ENCODE results near the gene SALL1.

DNA sequence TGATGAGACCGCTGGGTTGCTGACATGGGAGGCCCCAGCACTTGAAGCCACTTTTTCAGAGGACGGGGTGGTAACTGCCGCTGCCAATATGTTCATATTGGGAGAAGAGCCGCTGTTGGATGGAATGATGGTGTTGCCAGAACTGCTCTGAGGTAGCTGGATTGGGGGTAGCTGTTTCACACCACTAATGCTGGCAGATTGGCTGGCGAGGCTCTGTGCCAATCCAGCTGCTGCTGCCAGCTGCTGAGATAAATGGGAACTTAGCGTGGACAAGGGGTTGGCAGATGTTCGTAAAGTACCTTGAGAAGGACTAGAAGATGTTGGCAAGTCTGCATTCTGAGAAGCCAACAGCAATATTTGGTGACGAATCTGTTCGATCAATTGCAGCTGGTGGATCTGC is 10.0 kb downstream of the SALL1 start:
- TF ChIP-seq, protein P1, sequence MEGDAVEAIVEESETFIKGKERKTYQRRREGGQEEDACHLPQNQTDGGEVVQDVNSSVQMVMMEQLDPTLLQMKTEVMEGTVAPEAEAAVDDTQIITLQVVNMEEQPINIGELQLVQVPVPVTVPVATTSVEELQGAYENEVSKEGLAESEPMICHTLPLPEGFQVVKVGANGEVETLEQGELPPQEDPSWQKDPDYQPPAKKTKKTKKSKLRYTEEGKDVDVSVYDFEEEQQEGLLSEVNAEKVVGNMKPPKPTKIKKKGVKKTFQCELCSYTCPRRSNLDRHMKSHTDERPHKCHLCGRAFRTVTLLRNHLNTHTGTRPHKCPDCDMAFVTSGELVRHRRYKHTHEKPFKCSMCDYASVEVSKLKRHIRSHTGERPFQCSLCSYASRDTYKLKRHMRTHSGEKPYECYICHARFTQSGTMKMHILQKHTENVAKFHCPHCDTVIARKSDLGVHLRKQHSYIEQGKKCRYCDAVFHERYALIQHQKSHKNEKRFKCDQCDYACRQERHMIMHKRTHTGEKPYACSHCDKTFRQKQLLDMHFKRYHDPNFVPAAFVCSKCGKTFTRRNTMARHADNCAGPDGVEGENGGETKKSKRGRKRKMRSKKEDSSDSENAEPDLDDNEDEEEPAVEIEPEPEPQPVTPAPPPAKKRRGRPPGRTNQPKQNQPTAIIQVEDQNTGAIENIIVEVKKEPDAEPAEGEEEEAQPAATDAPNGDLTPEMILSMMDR (conservative IDR thresholded peaks at IDR 0.05; ENCODE audit: low read length): no peak
- no peak for TF ChIP-seq EZH2phosphoT487 (IDR thresholded peaks at IDR 0.05; ENCODE audit: borderline replicate concordance)

All from Loucy (cell line).